GM11168 (cell line): ENCODE results near the gene VPS11.
"Not testable (repeated sequence)": the region's sequence is repeated elsewhere in the genome, so short reads cannot be mapped to it uniquely, and the experiment has no call there.

Source experiments
- in situ Hi-C: fragments of 300-500 bp; cut with MboI; formaldehyde crosslinking; loops from one replicate; pipeline ENCODE4 v1.12.0; 2022; ENCODE audit warnings: low sequenced_read_pairs; ENCODE audit not compliant: unreplicated experiment

Gene VPS11

DNA sequence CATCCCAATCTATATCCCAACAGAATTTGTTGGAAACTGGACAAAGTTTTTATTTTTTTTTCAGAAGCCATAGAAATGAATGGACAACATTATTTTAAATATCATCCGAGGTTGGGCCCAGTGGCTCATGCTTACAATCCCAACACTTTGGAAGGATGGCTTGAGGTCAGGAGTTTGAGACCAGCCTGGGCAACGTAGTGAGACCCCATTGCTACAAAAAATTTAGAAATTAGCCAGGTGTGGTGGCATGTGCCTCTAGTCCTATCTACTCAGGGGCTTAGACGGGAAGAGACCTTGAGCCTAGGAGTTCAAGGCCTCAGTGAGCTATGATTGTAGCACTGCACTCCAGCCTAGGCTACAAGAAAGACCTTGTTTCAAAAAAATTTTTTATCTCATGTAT lies 32.8 kb upstream of the VPS11 start:
- in situ Hi-C loops, result no loop called here

DNA sequence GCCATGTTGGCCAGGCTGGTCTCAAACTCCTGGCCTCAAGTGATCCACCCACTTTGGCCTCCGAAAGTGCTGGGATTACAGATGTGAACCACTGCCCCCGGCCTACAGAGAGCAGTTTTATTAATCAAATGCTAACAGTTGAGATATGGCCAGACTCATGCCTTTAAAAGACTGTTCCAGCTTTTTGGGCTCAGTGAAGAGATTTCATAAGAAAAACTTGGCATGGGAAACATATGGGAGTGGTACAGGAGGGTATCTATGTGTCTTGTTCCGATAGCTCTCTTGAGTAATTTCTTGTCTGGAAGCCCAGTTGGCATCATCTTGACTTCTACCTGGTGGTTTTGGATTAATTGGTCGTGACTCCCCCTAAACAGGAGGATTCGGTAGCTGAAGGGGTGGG lies 28.7 kb upstream of the VPS11 start:
- in situ Hi-C loops, result no loop called here

DNA sequence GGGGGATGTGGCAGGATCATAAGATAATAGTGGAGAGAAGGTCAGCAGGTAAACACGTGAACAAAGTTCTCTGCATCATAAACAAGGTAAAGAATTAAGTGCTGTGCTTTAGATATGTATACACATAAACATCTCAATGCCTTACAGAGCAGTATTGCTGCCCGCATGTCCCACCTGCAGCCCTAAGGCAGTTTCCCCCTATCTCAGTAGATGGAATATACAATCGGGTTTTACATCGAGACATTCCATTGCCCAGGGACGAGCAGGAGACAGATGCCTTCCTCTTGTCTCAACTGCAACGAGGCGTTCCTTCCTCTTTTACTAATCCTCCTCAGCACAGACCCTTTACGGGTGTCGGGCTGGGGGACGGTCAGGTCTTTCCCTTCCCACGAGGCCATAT lies 28.1 kb upstream of the VPS11 start:
- in situ Hi-C loops, result not testable (repeated sequence)

DNA sequence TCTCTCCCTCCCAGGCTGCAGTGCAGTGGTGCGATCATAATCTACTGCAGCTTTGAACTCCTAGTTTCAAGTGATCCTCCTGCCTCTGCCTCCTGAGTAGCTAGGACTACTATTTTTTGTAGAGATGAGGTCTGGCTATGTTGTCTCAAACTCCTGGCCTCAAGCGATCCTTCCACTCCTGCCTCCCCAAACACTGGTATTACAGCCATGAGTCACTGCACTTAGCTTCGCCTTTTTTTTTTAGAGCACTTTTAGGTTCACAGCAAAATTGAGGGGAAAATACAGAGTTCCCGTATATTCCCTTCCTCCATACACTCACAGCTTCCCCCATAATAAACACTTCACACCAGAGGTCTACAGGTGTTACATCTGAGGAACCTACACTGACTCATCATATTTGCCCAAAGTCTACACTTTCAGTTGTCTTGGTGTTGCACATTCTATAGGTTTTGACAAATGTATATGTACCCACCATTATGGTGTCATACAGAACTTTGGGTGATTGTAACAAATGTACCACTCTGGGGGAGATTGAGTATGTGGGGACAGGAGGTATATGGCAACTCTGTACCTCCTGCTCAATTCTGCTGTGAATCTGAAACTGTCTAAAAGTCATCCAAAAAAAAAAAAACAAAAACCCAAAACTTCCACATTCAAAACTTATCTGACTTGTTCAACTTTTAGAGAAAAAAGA lies 25.6 kb upstream of the VPS11 start:
- in situ Hi-C loops, result no loop called here

DNA sequence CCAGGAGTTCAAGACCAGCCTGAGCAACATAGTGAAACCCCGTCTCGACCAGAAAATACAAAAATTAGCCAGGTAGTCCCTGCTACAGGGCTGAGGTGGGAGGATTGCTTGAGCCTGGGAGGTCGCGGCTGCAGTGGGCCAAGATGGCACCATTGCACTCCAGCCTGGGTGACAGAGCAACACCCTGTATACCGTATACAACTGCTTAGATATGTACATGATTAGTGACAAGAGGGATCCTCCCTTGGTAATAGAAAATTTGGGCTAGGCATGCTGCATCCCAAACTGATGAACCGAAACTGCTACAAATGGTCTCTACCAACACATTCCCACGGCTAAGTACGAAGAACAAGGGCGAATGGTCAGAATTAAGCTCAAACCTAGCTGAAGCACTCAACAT lies 24.7 kb upstream of the VPS11 start:
- in situ Hi-C loops, result no loop called here

DNA sequence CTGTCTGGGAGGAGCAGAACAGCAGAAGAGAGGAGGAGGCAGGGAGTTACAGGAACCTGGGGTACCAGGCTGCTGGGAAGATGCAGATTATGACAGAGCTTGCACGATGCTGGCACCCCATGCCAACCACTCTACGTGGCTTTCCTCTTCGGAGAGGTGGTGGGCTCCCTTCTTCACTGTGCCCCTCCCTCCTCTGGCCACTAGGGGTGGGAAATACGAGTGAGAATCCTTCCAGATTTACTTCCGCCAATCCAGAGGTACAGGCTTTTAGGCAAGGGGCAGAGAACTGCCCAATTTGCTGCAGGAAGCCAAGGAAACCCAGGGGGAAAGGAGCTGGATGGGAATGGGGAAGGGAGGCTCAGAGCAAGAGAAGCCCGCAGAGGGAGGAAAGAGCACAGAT lies 22.9 kb upstream of the VPS11 start:
- in situ Hi-C loops, result no loop called here

DNA sequence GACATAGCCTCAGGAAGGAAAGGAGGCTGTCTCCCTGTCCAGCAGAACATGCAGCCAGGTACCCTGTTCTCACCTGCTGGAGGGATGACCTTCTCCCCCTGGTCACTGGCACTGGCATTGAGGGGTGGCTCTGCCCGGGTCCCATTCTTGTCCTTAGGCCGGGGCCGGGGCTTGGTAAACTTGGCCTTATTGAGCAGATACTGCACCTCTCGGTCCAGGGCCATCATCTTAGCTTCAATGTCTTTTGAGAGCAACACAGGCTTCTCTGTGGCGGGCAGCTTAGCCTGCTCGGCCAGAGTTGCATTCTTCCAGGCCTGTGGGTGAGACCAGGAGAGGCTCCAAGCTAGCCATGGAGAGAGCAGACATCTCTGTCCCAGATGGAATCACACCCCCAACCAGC lies 21.1 kb upstream of the VPS11 start:
- in situ Hi-C loops, result no loop called here

DNA sequence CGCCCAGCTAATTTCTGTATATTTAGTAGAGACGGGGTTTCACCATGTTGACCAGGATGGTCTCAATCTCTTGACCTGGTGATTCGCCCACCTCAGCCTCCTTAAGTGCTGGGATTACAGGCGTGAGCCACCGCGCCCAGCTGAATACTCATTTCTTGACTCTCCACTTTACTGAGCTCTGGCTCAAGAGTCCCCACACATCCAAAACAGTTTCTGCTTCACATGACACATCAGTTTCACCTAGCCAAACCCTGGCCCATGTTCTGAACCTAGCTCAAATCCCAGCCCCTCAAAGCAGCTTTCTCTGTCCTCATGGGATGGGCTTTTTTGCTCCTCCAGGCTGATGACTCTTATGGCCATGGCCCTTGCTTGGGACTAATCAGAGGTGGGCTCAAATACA lies 20.4 kb upstream of the VPS11 start:
- in situ Hi-C loops, result no loop called here

DNA sequence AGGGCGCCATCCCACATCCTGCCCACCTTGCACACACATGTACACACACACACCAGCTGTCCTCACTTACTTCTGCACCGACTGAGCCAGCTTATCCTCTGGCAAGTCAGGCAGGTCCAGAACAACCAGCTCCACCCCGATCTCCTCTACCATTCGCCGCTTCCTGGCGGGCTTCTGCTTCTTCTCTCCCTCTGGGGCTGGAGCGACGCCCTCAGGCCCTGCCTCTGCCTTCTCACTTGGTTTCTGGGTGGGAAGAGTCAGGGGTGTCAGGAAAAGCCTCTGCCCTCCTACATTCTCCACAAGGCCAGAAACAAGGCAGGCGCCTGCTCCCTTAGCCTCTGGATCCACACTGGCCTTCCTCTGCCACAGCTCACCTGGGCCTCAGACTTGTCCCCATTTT lies 19.0 kb upstream of the VPS11 start:
- in situ Hi-C loops, result no loop called here

DNA sequence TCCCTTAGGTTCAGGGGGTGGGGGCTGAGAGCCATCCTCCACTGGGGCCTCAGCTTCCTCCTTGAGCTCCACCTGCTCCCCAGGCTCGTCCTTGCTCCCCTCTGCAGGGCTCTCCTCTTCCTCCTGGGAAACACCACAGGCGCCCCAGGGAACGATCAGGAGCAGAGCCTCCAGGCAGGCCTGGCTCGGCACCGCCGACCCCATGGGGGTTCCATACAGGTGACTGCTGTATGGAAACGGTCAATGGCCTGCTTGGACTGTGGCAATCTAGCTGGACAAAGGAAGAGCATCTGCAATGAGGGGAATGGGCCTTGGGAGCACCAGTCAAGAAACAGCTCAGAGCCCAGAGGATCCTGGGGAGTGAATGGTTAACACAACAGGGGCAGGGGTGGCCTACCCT lies 18.5 kb upstream of the VPS11 start:
- in situ Hi-C loops, result no loop called here

DNA sequence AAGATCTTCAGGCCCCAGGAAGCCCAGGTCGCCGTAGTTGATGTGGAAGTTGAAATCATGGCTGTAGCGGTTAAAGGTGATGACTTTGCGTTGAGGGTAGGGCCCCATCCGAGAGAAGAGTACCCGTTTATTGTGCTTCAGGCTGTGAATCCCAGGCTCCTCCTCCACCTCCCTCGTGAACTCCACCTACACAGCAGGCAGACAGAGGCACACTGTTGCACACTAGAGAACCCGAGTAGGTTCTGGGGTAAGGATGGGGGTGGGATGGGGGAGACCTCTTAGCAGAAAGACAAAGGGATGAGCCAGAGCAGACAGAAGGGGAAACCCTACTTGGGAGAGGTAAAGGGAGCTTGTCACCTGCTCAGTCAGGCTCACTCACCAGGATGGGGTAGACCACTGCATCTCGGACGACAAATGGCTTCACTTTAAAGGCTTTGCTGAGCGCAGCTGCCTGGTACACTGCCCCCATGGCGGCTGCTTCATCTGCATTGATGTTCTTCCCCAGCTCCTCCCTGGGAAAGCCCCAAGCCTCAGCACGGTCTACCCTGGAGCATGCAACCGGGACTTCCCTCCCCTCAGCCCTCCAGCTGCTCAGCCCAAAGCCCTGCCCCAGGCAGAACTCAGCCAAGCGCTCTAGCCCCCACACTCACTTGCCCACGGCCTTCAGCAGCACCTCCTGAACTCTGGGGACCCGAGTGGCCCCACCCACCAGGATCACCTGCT lies 16.0 kb upstream of the VPS11 start:
- in situ Hi-C loops, result no loop called here

DNA sequence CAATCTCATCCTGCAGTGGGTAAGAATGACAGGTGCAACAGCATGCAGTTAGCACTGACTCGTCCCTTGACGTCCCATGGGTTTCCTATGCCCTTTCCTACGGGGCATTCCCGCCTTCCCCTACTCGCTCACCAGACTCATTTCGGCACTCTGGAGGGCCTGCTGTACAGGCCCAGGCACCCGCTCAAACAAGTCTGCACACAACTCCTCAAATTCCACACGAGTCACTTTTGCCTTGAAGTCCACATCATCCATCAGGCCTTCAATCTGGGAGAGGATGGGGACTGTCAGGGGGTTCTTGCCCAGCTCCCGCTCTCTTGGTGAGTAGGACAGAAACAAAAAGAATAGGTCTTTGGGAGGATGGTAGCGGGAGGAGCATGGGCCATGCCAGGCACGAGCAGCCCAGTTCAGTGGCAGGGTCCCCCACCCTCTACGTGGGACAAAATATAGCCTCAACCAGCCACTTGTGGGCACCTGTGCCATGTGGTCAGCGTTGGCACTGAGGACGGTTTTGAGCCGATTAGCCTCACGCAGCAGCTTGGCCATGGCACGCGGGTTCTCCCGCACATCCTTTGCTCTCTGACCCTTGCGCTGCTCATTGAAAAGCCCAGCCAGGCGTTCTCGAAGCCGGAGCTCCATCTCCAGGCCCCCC lies 15.3 kb upstream of the VPS11 start:
- in situ Hi-C loops, result no loop called here

DNA sequence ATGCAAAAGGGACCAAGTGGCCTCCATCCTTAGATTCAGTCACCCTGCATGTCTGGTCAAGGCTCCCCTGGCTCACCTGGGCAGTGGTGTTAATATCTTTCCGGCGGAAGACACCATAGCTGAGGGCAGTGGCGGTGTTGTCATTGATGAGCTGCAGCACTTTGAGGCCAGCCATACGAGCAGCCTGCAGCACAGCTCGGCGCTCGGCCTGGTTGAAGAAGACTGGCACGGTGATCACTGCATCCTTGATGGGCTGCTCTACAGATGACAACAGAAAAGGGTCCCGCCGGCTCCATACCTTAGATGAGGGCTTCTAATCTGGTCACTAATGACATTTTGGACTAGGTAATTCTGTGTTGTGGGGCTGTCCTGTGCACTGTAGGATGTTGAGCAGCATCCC lies 13.2 kb upstream of the VPS11 start:
- in situ Hi-C loops, result no loop called here

DNA sequence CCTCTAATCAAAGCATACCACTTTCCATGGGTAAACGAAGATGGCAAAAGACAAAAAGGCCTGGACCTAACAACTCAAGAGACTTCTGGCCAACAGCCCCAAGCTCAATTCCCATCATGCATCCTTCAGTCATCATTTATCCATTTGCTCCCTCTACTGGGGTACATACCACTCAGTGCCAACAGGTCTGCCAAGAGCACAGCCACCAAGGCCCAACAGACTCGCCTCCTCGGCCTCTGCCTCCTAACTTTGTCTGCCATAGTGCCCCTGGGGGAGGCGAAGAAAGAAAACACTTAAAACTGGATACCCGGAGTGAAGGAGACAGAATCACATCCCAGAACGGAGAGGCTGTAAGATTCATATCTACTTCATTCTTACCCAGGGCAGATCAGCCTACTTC lies 11.7 kb upstream of the VPS11 start:
- in situ Hi-C loops, result no loop called here

DNA sequence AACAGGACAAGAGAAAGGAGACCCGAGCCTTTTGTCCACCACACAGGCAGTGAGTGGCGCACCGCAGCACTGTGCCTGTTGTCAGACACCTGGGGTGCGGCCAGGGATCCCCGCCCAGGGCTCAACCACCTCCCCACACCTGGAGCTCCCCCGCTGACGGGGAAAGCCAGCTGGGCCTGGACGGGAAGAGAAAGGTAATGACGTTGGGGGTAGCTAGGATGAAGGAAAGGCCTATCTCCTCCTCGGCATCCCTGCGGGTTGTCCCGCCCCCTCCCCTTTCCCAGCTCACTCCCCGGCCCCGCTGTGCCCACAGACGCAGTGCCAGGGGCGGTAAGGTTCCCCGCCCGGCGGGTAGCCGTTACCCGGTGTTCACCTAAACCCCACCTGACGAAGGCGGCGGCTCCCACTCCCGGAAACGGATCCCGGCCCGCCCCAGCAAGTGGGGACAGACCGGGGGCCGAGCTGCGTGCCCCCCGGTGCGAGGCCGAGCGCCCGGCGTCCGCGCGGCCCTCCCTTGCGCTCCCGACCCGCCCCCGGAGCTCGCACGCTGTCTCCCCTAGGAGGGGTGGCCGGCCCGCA lies 11.1 kb upstream of the VPS11 start:
- in situ Hi-C loops, result no loop called here

DNA sequence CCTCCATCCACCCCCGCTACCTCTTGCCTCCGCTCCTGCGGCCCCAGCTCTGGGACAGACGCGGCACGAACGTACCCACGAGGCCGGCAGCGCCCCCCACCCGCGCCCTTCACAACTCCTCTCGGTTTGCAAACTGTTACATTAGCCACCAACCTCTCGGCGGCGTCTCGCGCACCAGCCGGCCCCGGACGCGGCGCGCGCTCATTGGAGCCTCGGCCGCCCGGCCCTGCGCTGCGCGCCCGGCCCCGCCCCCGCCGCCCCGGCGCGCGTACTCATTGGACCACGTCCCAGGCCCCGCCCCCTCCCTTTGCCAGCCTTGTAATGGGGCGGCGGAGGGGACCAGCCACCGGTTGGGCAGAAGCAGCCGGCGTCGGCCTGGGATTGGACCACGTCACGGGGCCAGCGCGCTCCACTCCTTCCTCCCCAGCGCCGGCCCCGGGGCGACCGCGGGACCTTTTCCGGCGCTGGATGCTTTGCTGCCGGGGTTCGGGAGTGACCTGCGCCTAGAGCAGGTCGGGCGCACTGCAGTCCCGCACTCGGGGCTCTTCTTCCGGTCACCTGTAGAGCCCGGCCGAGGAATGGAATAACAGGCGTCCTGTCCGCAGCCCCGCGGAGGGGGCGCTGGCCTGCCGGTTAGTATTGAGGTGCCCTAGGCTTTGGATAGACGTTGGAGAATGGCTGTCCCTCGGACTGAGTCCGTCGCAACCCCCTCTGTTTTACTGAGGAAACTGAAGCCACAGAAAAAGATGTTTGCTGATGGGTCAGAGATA lies 10.4 kb upstream of the VPS11 start, which contains the start of gene HYOU1:
Gene HYOU1 (minus strand): TSS at position 206 of the 770 bp plus-strand sequence. CDS start 1,045 bp downstream, outside the sequence.
- in situ Hi-C loops, result no loop called here

DNA sequence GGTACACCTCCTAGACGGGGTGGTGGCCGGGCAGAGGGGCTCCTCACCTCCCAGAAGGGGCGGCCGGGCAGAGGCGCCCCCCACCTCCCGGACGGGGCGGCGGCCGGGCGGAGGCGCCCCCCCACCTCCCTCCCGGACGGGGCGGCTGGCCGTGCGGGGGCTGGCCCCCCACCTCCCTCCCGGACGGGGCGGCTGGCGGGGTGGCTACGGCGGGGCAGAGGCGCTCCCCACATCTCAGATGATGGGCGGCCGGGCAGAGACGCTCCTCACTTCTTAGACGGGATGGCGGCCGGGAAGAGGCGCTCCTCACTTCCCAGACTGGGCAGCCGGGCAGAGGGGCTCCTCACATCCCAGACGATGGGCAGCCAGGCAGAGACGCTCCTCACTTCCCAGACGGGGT lies 8.5 kb upstream of the VPS11 start:
- in situ Hi-C loops, result not testable (repeated sequence)

DNA sequence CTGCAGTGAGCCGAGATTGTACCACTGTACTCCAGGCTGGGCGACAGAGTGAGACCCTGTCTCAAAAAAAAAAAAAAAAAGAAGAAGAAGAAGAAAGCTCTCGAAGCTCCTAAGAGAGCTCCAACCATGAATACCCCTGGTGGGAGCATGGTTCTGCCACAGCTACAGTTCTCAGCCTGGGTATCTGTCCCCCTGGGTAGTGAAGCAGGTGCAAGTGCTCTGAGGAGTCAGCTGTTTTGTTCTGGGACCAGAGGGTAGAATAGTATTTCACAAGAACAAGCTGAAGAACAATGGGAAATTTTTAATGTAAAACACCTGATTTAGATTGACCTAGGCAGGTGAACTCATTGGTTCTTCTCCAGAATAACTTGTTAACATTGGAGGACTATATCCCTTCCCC lies 6.4 kb upstream of the VPS11 start:
- in situ Hi-C loops, result no loop called here

DNA sequence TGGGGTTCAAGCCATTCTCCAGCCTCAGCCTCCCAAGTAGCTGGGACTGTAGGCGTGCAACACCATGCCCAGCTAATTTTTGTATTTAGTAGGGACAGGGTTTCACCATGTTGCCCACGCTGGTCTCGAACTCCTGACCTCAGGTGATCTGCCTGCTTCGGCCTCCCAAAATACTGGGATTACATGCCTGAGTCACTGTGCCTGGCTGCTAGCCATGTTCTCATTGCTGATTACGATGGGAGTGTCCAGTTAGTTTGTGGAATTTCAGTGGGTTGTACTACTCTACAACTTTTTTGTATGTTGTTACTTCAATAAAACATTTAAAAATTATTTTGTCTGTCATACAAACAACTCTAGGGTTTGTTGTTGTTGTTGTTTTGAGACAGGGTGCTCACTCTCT lies 4.8 kb upstream of the VPS11 start:
- in situ Hi-C loops, result no loop called here

DNA sequence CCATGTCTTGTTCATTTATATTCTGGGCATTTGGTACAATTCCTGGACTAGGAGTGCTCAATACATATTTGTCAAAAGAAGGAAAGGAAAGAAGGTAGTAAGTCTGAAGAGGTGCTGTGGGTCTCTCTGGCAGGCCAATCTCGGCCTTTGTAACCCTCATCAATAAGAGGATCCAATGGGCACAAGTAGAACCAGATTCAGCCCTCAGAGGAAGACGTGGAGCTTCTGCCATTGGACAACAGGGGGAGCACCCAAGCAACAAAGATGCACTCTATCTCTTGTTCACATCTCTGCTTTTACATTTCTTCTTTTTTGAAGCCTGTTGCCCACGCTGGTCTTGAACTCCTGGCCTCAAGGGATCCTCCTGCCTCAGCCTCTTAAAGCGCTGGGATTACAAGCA lies 2.2 kb upstream of the VPS11 start:
- in situ Hi-C loops, result no loop called here
